Endodermal cell (in vitro differentiated cells): ENCODE measurements around the gene IL1RN. TPM values are rescaled to one million over a fixed set of nuclear protein-coding genes. Genes with fewer than 3 reads are reported as not detected.

Experiments
- DNase-seq: peaks from one replicate; pipeline ENCODE4 v3.0.0-alpha.2; 2017
- H3K27ac ChIP-seq: 2 replicates; pipeline ENCODE4 v1.5.1; 2013; ENCODE audit warnings: mild to moderate bottlenecking, low read depth, low read length, moderate library complexity
- H3K27me3 ChIP-seq: 2 replicates; pipeline ENCODE4 v1.6.1; 2013; ENCODE audit warnings: mild to moderate bottlenecking, low read length, moderate library complexity; ENCODE audit not compliant: insufficient read depth, control insufficient read depth, poor library complexity, severe bottlenecking
- H3K36me3 ChIP-seq: 2 replicates; pipeline ENCODE4 v1.7.0; 2013; ENCODE audit warnings: mild to moderate bottlenecking, low read length, moderate library complexity; ENCODE audit not compliant: control insufficient read depth, insufficient read depth
- H3K4me1 ChIP-seq: one replicate; pipeline ENCODE4 v1.7.0; 2013; ENCODE audit warnings: low read length; ENCODE audit not compliant: control insufficient read depth, insufficient read depth
- H3K4me3 ChIP-seq: 2 replicates; pipeline ENCODE4 v1.5.1; 2013; ENCODE audit warnings: mild to moderate bottlenecking, low read length, moderate library complexity
- H3K9ac ChIP-seq: 2 replicates; pipeline ENCODE4 v1.6.1; 2013; ENCODE audit warnings: mild to moderate bottlenecking, low read length, moderate library complexity; ENCODE audit not compliant: poor library complexity, severe bottlenecking; ENCODE audit errors: extremely low read depth
- H3K9me3 ChIP-seq: 2 replicates; pipeline ENCODE4 v1.6.1; 2013; ENCODE audit warnings: mild to moderate bottlenecking, low read length, moderate library complexity; ENCODE audit not compliant: control insufficient read depth
- H3K27ac Mint-ChIP-seq: 2 replicates; pipeline ENCODE4 v1.8.0; 2020; ENCODE audit warnings: mixed read lengths
- H3K27me3 Mint-ChIP-seq: 2 replicates; pipeline ENCODE4 v1.8.0; 2021; ENCODE audit warnings: mild to moderate bottlenecking, mixed read lengths; ENCODE audit not compliant: insufficient read depth
- H3K36me3 Mint-ChIP-seq: 2 replicates; pipeline ENCODE4 v1.8.0; 2020; ENCODE audit warnings: low read depth, mixed read lengths
- H3K4me1 Mint-ChIP-seq: 2 replicates; pipeline ENCODE4 v1.8.0; 2020; ENCODE audit warnings: mixed read lengths
- H3K4me3 Mint-ChIP-seq: 2 replicates; pipeline ENCODE4 v1.8.0; 2020; ENCODE audit warnings: mild to moderate bottlenecking, moderate library complexity, mixed read lengths
- H3K9me3 Mint-ChIP-seq: 2 replicates; pipeline ENCODE4 v1.8.0; 2020; ENCODE audit warnings: mild to moderate bottlenecking, mixed read lengths
- CTCF ChIP-seq: fragments of 200-600 bp; sonication (generic); conservative IDR thresholded peaks from 2 replicates; pipeline ENCODE4 v1.5.0; 2021; ENCODE audit warnings: antibody characterized with exemption, mild to moderate bottlenecking
- WGBS, 2 experiments: methylation state at CpG; one replicate each; pipeline versions ENCODE4 v1.1.5 to v1.1.7; 2013; ENCODE audit warnings: missing lambda C conversion rate in 2 of 2, mixed read lengths in 1 of 2; ENCODE audit not compliant: insufficient coverage in 1 of 2, insufficient read length in 1 of 2; 5-methylcytosine and 5-hydroxymethylcytosine counted together
- total RNA-seq, 2 donors: library from RNA; stranded (reverse); fragmentation: NEBNext Ultra II Directional in 1 of 2; extraction: Animal tissue kit (Norgen Biotek cat#: 25700) in 1 of 2; gene quantifications; 2 replicates in 1 of 2; 3 replicates in 1 of 2; pipeline ENCODE4 v1.2.1, GENCODE V29; 2021

IL1RN gene
- total RNA-seq, 2 donors from 2014 or later: not detected

- no peak overlapping the region for H3K9ac ChIP-seq
- no peaks in the 10 kb centered on the region for H3K36me3 Mint-ChIP-seq
- H3K36me3 ChIP-seq: no peaks in the 10 kb centered on the region
- no peak overlapping the region for H3K27ac ChIP-seq
- no peak overlapping the region for H3K4me3 Mint-ChIP-seq
- H3K9me3 Mint-ChIP-seq: no peaks in the 10 kb centered on the region
- peaks cover 9% of the 10 kb centered on the region for H3K27me3 ChIP-seq
- no peak for DNase-seq
- no peak overlapping the region for H3K4me3 ChIP-seq
- no peaks in the 10 kb centered on the region for H3K9me3 ChIP-seq
- no peak for TF ChIP-seq CTCF
- 90% methylated on average over 3 to 4 of the region's 4 CpGs for WGBS, 2 experiments
- H3K4me1 ChIP-seq: no peaks in the 10 kb centered on the region
- peaks cover 26% of the 10 kb centered on the region for H3K27me3 Mint-ChIP-seq
- H3K4me1 Mint-ChIP-seq: peaks cover 17% of the 10 kb centered on the region
- H3K27ac Mint-ChIP-seq: no peak overlapping the region
Measured at GRCh38 chr2:113158884-113159553, 31.6 kb downstream of the IL1RN start.

- Histone ChIP-seq H3K9me3 (no peaks in the 10 kb centered on the region), H3K36me3 (no peaks in the 10 kb centered on the region), H3K4me1 (no peaks in the 10 kb centered on the region), H3K9ac (no peak overlapping the region), H3K27ac (no peak overlapping the region), H3K4me3 (no peak overlapping the region), H3K27me3 (peaks cover 9% of the 10 kb centered on the region)
- WGBS, 2 experiments: 86% methylated on average over 1 of the region's 1 CpG; no CpG with 5 or more reads in 1 of the 2 experiments
- Mint-ChIP-seq H3K4me1 (peaks cover 17% of the 10 kb centered on the region), H3K36me3 (no peaks in the 10 kb centered on the region), H3K9me3 (no peaks in the 10 kb centered on the region), H3K4me3 (no peak overlapping the region), H3K27ac (no peak overlapping the region), H3K27me3 (peaks cover 17% of the 10 kb centered on the region)
- DNase-seq: no peak
- no peak for TF ChIP-seq CTCF
Measured at GRCh38 chr2:113160248-113160647, 32.9 kb downstream of the IL1RN start.

GRCh38 chr2:113160962-113161361, 33.6 kb downstream of the IL1RN start:
- H3K36me3 ChIP-seq: no peaks in the 10 kb centered on the region
- Mint-ChIP-seq H3K36me3 (no peaks in the 10 kb centered on the region), H3K27ac (no peak overlapping the region), H3K27me3 (peaks cover 14% of the 10 kb centered on the region), H3K4me1 (peaks cover 19% of the 10 kb centered on the region), H3K4me3 (no peak overlapping the region), H3K9me3 (no peaks in the 10 kb centered on the region)
- H3K9ac ChIP-seq: no peak overlapping the region
- no peak for DNase-seq
- H3K27me3 ChIP-seq: peaks cover 9% of the 10 kb centered on the region
- H3K4me1 ChIP-seq: no peaks in the 10 kb centered on the region
- TF ChIP-seq CTCF: no peak
- no peak overlapping the region for H3K27ac ChIP-seq
- WGBS, 2 experiments: 90 to 98% methylated on average over 4 to 5 of the region's 5 CpGs
- no peak overlapping the region for H3K4me3 ChIP-seq
- no peaks in the 10 kb centered on the region for H3K9me3 ChIP-seq
